Pancreas (tissue), 10 donors: Measurements from ENCODE around the gene UBAC1. TPM values are rescaled to one million over a fixed set of nuclear protein-coding genes. Genes with fewer than 3 reads are reported as not detected.

Source experiments
- ATAC-seq, 4 donors: fragments of 200-7000 bp; cut with Tn5 transposase; one replicate each; pipeline versions ENCODE4 v1.8.0 to v1.9.1; 2020; ENCODE audit warnings: mild to moderate bottlenecking in 4 of 4, moderate library complexity in 4 of 4
- DNase-seq, 6 donors: peaks; one replicate each; pipeline ENCODE4 v3.0.0-alpha.2; 2020
- FAIRE-seq: peaks from 2 replicates; lab custom pipeline; 2012; peaks lifted over from hg19 to GRCh38; lab: Jason Lieb, UNC
- H3K27ac ChIP-seq, 4 donors: fragments of 200-600 bp; sonication (generic); 1 replicate in 3 of 4; 2 replicates in 1 of 4; pipeline versions ENCODE4 v1.5.0 to v1.8.0; 2020
- H3K27me3 ChIP-seq, 4 donors: fragments of 200-600 bp; one replicate each; pipeline ENCODE4 v1.8.0; 2021
- H3K36me3 ChIP-seq, 3 donors: fragments of 200-600 bp; sonication (generic) in 1 of 3; one replicate each; pipeline versions ENCODE4 v1.5.0 to v1.8.0; 2020 to 2021
- H3K4me1 ChIP-seq, 3 donors: fragments of 200-600 bp; one replicate each; pipeline ENCODE4 v1.8.0; 2021
- H3K4me3 ChIP-seq, 4 donors: fragments of 200-600 bp; sonication (generic) in 2 of 4; one replicate each; pipeline versions ENCODE4 v1.5.0 to v1.8.0; 2020 to 2021
- H3K9me3 ChIP-seq, 4 donors: fragments of 200-600 bp; one replicate each; pipeline ENCODE4 v1.8.0; 2021
- WGBS, 2 donors: extraction: QIAGEN DNeasy Blood & Tissue Kit; methylation state at CpG; one replicate each; pipeline ENCODE4 v1.1.7; 2013; 5-methylcytosine and 5-hydroxymethylcytosine counted together
- intact Hi-C, 3 donors: fragments of 100-400 bp; cut with DNase I; formaldehyde crosslinking; loops; one replicate each; pipeline versions ENCODE4 v1.11.1 to v1.14.2; 2022
- polyA plus RNA-seq, 2 donors: library from polyadenylated mRNA; stranded (reverse); fragments of 200-250 nt; gene quantifications; one replicate each; pipeline ENCODE4 v1.2.3, GENCODE V29; 2013
- total RNA-seq, 6 donors: library from RNA; stranded (reverse); fragmentation: NEBNext Ultra II Directional in 4 of 6; extraction: Animal tissue kit (Norgen Biotek cat#: 25700) in 4 of 6; gene quantifications; one replicate each; pipeline versions ENCODE4 v1.2.1 to v1.2.4, GENCODE V29; 2021 to 2023
- TF ChIP-seq, protein P1 (sequence below), 4 donors: fragments of 200-600 bp; sonication (generic) in 3 of 4; IDR thresholded peaks; one replicate each; pipeline versions ENCODE4 v1.5.0 to v1.8.0; 2021; ENCODE audit warnings: antibody characterized with exemption in 4 of 4
- donor health status: healthy with polysubstance abuse.
- donor health status: DM: no; HTN: no; CAD: no; lungs with moderate emphysema.
- donor health status: DM: no; HTN: no; CAD: no.
- donor health status: control.
- donor health status: control.
- donor health status: Bipolar disorder and iron deficiency.
- donor health status: DM: yes; HTN: yes; CAD: no.
- donor health status: DM: no; HTN: no; CAD: no.
- donor health status: DM: no; HTN: no; CAD: no.
- donor health status: DM: yes; HTN: yes; CAD: no.

The UBAC1 gene
- total and polyA plus RNA-seq, 8 donors, result 9.8 to 33.7 (median 14.4) TPM

DNA sequence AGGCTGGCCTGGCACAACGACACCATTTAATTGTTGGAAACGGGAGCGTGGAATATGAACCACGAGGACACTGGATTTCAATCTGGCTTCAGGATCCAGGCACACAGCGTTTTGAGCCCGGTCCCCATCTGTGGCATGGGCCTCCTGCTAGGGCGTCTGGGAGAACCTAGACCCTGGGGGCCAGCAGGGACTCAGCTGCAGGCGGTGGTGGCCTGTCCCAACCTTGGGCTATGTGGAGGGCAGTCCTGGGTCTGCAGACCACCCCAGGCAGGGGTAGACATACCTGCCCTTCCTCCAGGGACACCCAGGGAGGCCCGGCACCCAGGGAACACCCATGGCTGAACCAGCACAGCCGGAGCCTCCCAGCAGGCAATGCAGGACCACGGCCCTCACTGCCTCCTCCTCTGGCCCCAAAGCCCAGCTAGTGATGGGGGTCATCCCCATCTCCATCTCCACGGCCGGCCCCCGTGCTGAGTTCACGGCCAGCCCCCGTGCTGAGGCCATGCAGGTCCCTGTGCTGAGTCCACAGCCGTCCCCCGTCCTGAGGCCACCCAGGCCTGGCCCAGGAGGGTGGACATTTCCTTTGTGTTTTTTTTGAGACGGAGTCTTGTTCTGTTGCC lies 18.5 kb upstream of the UBAC1 start:
- Histone ChIP-seq H3K9me3 (no peaks in the 10 kb centered on the region), H3K27me3 (no peaks in the 10 kb centered on the region), H3K36me3 (no peaks in the 10 kb centered on the region), H3K27ac (no peak overlapping the region), H3K4me3 (no peak overlapping the region), H3K4me1 (no peaks in the 10 kb centered on the region)
- 52 to 66% methylated on average over 19 of the region's 19 CpGs for WGBS, 2 donors
- TF ChIP-seq, protein P1, sequence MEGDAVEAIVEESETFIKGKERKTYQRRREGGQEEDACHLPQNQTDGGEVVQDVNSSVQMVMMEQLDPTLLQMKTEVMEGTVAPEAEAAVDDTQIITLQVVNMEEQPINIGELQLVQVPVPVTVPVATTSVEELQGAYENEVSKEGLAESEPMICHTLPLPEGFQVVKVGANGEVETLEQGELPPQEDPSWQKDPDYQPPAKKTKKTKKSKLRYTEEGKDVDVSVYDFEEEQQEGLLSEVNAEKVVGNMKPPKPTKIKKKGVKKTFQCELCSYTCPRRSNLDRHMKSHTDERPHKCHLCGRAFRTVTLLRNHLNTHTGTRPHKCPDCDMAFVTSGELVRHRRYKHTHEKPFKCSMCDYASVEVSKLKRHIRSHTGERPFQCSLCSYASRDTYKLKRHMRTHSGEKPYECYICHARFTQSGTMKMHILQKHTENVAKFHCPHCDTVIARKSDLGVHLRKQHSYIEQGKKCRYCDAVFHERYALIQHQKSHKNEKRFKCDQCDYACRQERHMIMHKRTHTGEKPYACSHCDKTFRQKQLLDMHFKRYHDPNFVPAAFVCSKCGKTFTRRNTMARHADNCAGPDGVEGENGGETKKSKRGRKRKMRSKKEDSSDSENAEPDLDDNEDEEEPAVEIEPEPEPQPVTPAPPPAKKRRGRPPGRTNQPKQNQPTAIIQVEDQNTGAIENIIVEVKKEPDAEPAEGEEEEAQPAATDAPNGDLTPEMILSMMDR (IDR thresholded peaks at IDR 0.05), result no peak
- peak in 1 of 6 donors; percentile 74 for DNase-seq
- ATAC-seq, result no peak
- intact Hi-C loops, result loop anchor here in 1 of 3 donors (10.0 kb wide), 1 partner anchor 145 kb away; no protein-coding TSS in a partner anchor
- FAIRE-seq, result no peak

DNA sequence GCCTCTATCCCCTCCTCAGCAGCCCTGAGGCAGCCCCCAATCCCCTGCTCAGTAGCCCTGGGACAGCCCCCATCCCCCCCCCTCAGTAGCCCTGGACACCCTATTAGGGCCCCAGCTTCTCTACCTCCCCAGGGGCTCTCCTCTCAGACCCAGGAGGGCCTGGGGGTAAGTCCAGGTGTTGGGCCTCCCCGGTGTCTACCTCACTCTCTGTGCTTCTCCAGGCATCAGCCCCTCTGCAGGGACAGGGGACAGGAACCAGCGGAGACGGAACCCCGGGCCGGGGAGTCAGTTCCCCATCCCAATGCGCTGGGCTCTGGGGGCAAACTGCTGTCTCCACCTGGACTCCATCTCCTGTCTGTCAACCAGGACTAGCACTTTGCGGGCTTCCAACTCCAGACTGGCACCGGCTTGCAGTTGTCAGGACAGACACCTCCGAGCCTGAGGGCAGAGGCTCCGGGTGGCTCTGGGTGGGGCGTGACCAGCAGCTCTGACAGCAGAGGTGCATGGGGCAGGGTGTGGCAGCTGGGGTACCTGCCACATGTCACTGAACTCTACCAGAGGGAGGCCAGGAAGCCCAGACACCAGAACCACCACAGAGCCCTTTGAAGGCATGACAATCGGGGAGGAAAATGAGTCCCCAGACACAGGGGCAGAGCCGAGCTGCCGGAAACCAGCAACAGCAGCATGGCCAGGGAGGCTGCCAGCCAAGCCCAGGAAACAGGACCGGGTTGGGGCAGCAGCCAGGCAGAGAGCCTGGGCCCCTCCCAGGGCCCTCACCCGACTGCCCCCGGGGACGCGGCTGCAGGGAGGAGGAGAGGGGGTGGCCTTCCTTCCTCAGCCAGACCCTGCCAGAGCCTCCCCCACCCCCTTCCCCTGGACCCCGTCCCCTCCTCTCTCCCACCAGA lies 17.7 kb upstream of the UBAC1 start:
- WGBS, 2 donors, result 37 to 50% methylated on average over 19 to 20 of the region's 20 CpGs
- ATAC-seq (peak in 1 of 4 donors; percentile 23), DNase-seq (peak in 1 of 6 donors; percentile 63), FAIRE-seq (no peak)
- Histone ChIP-seq H3K27me3 (no peaks in the 10 kb centered on the region), H3K36me3 (no peaks in the 10 kb centered on the region), H3K4me3 (no peak overlapping the region), H3K4me1 (no peaks in the 10 kb centered on the region), H3K9me3 (no peaks in the 10 kb centered on the region), H3K27ac (no peak overlapping the region)
- TF ChIP-seq, protein P1 (IDR thresholded peaks at IDR 0.05), result no peak
- intact Hi-C loops, result loop anchor here in 1 of 3 donors (10.0 kb wide), 1 partner anchor 146 kb away; no protein-coding TSS in a partner anchor

DNA sequence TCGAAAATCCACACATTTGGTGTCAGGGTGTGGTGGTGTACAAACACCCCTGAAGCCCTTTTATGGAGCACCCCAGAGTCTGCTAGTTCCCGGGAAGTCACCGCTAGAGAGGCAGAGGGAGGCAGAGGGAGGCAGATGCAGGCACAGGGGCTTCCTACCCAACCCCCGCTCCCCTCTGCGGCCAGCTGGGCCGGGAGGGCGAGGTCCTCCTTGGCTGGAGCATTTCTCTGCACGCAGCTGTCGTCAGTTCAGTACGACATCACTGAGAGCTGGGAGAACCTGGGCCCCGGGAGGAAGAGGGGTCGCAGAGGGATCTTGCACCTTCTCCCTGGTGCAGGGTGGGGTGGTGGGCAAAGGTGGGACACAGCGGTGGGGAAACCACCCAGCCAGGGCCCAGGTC lies 15.8 kb upstream of the UBAC1 start:
- Histone ChIP-seq H3K4me1 (no peaks in the 10 kb centered on the region), H3K4me3 (no peak overlapping the region), H3K9me3 (no peaks in the 10 kb centered on the region), H3K27me3 (no peaks in the 10 kb centered on the region), H3K27ac (no peak overlapping the region), H3K36me3 (no peaks in the 10 kb centered on the region)
- peak in 1 of 6 donors; percentile 42 for DNase-seq
- TF ChIP-seq, protein P1 (IDR thresholded peaks at IDR 0.05), result no peak
- WGBS, 2 donors, result 37% methylated on average over 13 of the region's 13 CpGs
- ATAC-seq, result no peak
- intact Hi-C loops, result loop anchor here in 1 of 3 donors (10.0 kb wide), 1 partner anchor 148 kb away; no protein-coding TSS in a partner anchor
- no peak for FAIRE-seq

DNA sequence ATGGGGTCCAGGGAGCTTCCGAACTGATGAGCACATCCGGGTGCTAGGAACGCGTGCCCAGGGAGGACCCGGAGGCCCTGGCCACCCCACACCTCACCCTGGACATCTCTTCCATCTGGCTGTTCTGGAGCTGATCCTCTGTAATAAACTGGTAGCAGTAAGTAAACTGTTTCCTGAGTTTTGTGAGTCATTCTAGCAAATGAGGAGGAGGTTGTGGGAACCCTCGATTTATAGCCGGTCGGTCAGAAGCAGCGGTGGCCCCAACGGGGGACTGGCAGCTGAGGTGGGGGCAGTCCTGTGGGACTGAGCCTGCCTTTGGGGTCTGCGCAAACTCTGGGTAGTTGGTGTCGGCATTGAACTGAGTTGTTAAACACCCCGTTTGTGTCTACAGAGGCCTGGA lies 15.4 kb upstream of the UBAC1 start:
- ATAC-seq (no peak), DNase-seq (no peak), FAIRE-seq (no peak)
- Histone ChIP-seq H3K4me3 (no peak overlapping the region), H3K36me3 (no peaks in the 10 kb centered on the region), H3K27ac (no peak overlapping the region), H3K4me1 (no peaks in the 10 kb centered on the region), H3K27me3 (no peaks in the 10 kb centered on the region), H3K9me3 (no peaks in the 10 kb centered on the region)
- WGBS, 2 donors, result 68 to 79% methylated on average over 13 of the region's 13 CpGs
- TF ChIP-seq, protein P1 (IDR thresholded peaks at IDR 0.05), result no peak
- intact Hi-C loops, result loop anchor here in 1 of 3 donors (10.0 kb wide), 1 partner anchor 148 kb away; no protein-coding TSS in a partner anchor
